Breast epithelium (tissue), 4 donors: Measurements from ENCODE around the gene LMCD1. TPM values are rescaled to one million over a fixed set of nuclear protein-coding genes. Genes with fewer than 3 reads are reported as not detected.

Experiments used
- DNase-seq, 2 donors: peaks; one replicate each; pipeline ENCODE4 v3.0.0-alpha.2; 2019; ENCODE audit warnings: low spot score in 2 of 2
- H3K27ac ChIP-seq, 2 donors: fragments of 200-600 bp; sonication (generic) in 1 of 2; one replicate each; pipeline ENCODE4 v1.5.1; 2016 to 2019; ENCODE audit warnings: mild to moderate bottlenecking in 1 of 2
- H3K27me3 ChIP-seq, 2 donors: fragments of 200-600 bp; sonication (generic) in 1 of 2; one replicate each; pipeline versions ENCODE4 v1.5.1 to v1.6.0; 2017 to 2019; ENCODE audit warnings: control low read depth in 1 of 2, mild to moderate bottlenecking in 1 of 2
- H3K36me3 ChIP-seq: fragments of 200-600 bp; one replicate; pipeline ENCODE4 v1.5.1; 2019
- H3K4me1 ChIP-seq, 2 donors: fragments of 200-600 bp; sonication (generic); one replicate each; pipeline ENCODE4 v1.5.1; 2016 to 2019; ENCODE audit warnings: control low read depth in 1 of 2
- H3K4me3 ChIP-seq, 3 donors: fragments of 200-600 bp; sonication (generic); 1 replicate in 2 of 3; 2 replicates in 1 of 3; pipeline ENCODE4 v1.5.1; 2016 to 2019; ENCODE audit warnings: mild to moderate bottlenecking in 3 of 3, moderate library complexity in 2 of 3
- H3K9me3 ChIP-seq, 2 donors: fragments of 200-600 bp; sonication (generic) in 1 of 2; one replicate each; pipeline ENCODE4 v1.5.1; 2016 to 2019; ENCODE audit warnings: control low read depth in 1 of 2
- CTCF ChIP-seq, 3 donors: fragments of 450-650 bp; IDR thresholded peaks; one replicate each; pipeline ENCODE4 v1.5.1; 2016 to 2017; ENCODE audit warnings: antibody characterized with exemption in 3 of 3, mild to moderate bottlenecking in 3 of 3, moderate library complexity in 3 of 3
- POLR2A ChIP-seq: fragments of 450-650 bp; IDR thresholded peaks from one replicate; pipeline ENCODE4 v1.6.1; 2016; ENCODE audit warnings: antibody characterized with exemption, mild to moderate bottlenecking, moderate library complexity
- POLR2AphosphoS5 ChIP-seq, 3 donors: sonication (generic); formaldehyde crosslinking; IDR thresholded peaks; one replicate each; pipeline ENCODE4 v1.6.1; 2017; ENCODE audit warnings: antibody characterized with exemption in 3 of 3
- intact Hi-C: fragments of 100-400 bp; cut with DNase I; formaldehyde crosslinking; loops from one replicate; pipeline ENCODE4 v1.15.1; 2023; ENCODE audit warnings: low total_unique reads
- total RNA-seq, 3 donors: library from RNA; depleted of rRNA; stranded (reverse); fragments of >200 nt; gene quantifications; one replicate each; pipeline ENCODE4 v1.1.0, GENCODE V29; 2016

LMCD1 gene, protein sequence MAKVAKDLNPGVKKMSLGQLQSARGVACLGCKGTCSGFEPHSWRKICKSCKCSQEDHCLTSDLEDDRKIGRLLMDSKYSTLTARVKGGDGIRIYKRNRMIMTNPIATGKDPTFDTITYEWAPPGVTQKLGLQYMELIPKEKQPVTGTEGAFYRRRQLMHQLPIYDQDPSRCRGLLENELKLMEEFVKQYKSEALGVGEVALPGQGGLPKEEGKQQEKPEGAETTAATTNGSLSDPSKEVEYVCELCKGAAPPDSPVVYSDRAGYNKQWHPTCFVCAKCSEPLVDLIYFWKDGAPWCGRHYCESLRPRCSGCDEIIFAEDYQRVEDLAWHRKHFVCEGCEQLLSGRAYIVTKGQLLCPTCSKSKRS
- total RNA-seq: 100 to 1,000 TPM in 2 of 3 donors, 10 to 100 TPM in 1; 53.0 to 228 (median 105) TPM

DNA sequence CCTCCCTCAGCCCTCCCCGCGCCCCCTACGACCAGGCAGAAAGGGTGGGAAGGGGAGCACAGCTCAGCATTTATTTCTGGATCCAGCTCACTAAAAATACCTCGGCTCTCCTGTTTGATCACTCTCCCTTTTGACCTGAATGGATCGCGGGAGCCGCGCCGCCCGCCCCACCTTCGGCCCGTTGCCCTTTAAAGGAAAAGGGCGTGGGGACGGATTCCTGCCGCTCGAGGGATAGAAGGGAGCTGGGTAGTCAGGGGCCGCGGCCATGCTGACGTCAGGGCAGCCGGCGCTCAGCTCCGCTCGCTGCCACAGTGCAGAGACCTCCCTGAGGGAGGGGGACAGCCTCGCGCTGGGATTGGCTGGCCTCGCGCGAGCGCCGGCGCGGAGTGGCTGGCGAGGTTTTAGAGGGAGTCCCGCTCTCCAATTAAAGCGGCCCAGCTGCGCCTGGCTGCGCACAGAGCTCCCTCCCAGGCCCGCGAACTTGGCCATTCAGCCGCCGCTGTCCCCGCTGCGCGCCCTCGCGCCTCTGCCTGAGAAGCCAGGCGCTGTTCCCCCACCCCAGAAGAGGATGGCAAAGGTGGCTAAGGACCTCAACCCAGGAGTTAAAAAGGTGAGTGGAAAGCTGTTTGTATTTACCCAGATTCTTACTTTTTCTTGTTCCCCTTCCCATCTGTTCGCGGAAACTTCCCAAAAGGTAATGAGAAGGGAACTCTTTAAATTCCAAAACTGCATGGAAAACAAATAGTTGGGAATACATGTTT is at the start of gene LMCD1:
Gene LMCD1, plus strand, starts transcription at position 453 of the 761 bp plus-strand sequence. Its CDS starts 116 bp downstream, at position 569.
- H3K27ac ChIP-seq: peak within 1 kb of the TSS; percentile 93 to 95
- intact Hi-C loops: no loop called here
- no peaks in the 10 kb centered on the region for H3K27me3 ChIP-seq
- no peaks in the 10 kb centered on the region for H3K36me3 ChIP-seq
- TF ChIP-seq CTCF (IDR thresholded peaks at IDR 0.05) (peak in 1 of 3 donors; percentile 14), POLR2AphosphoS5 (IDR thresholded peaks at IDR 0.05) (peak; percentile 59 to 93 (median 69)), POLR2A (peak; percentile 40)
- no peaks in the 10 kb centered on the region for H3K9me3 ChIP-seq
- H3K4me3 ChIP-seq: peak within 1 kb of the TSS; percentile 49 to 75 (median 55)
- DNase-seq: peak; percentile 89 to 92
- H3K4me1 ChIP-seq: peaks cover 4 to 13% of the 10 kb centered on the region in 2 donors

DNA sequence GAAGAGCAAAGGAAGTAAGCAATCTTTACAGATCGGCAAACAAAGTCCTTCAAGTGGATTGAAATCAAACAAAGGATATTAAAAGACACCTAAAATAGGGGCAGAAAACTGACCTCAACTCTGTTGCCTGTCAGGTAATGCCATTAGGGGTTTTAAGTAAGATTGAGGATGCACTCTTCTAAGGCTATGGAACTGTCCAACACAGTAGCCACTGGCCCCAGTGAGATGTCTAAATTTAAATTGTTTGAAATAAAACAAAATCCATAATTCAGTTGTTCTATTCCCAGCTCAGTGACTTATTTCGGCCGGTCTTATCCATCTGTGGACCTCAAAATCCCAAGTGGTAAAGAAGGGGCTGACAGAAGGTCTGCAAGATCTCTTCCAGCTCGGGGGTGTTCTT is 49.5 kb upstream of the LMCD1 start:
- H3K27me3 ChIP-seq: no peaks in the 10 kb centered on the region
- intact Hi-C loops: no loop called here
- H3K27ac ChIP-seq: no peak overlapping the region
- H3K4me1 ChIP-seq: no peaks in the 10 kb centered on the region
- no peaks in the 10 kb centered on the region for H3K36me3 ChIP-seq
- TF ChIP-seq POLR2AphosphoS5 (IDR thresholded peaks at IDR 0.05) (no peak), CTCF (IDR thresholded peaks at IDR 0.05) (no peak), POLR2A (no peak)
- no peaks in the 10 kb centered on the region for H3K9me3 ChIP-seq
- H3K4me3 ChIP-seq: no peak overlapping the region
- DNase-seq: no peak

- H3K4me3 ChIP-seq: no peak overlapping the region
- DNase-seq: no peak
- TF ChIP-seq CTCF (IDR thresholded peaks at IDR 0.05) (no peak), POLR2AphosphoS5 (IDR thresholded peaks at IDR 0.05) (no peak), POLR2A (no peak)
- H3K27ac ChIP-seq: no peak overlapping the region
- no peaks in the 10 kb centered on the region for H3K9me3 ChIP-seq
- no peaks in the 10 kb centered on the region for H3K4me1 ChIP-seq
- intact Hi-C loops: no loop called here
- no peaks in the 10 kb centered on the region for H3K36me3 ChIP-seq
- H3K27me3 ChIP-seq: no peaks in the 10 kb centered on the region
Measured at GRCh38 chr3:8453153-8453552, 48.5 kb upstream of the LMCD1 start.

DNA sequence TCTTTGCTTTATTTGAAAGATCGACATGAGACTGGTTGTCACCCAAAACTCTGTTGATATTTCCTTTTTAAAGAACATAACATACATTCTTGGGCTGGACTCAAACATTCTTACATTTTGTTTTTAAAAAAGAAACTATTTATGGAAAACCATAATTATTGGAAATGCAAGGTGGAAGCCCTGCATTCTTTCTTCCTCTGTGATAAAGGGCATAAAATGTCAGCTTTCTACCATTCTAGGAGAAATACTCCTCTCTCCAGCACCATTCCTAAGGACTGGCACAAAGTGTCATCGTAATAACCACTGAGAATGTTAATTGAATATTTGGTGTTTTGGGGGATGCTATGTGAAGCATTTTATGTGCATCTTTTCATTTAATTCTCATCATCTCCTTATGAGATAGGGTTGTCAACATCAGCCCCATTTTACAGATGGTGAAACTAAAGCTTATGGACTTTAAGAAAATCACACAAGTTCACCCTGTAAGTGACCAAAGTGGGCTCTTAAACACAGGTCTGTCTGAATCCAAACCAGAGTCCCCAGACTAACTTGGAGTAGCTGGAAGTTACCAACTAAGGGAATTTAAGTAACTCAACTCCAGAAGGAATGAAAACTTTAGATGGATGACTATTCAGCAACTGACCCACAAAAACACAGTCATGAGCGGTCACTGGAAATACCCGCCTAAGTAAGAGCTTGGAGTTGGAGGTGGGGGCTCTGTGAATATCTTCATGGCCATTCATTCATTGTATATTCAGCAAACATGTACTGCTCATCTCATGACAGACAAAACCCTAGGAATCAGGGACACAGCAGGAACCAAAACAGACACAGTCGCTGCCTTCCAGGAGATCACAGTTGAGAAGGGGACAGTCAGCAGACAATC is 45.9 kb upstream of the LMCD1 start:
- H3K4me1 ChIP-seq: no peaks in the 10 kb centered on the region
- no peak overlapping the region for H3K4me3 ChIP-seq
- no peaks in the 10 kb centered on the region for H3K9me3 ChIP-seq
- no peak for DNase-seq
- TF ChIP-seq POLR2A (no peak), CTCF (IDR thresholded peaks at IDR 0.05) (no peak), POLR2AphosphoS5 (IDR thresholded peaks at IDR 0.05) (no peak)
- H3K27me3 ChIP-seq: no peaks in the 10 kb centered on the region
- no peaks in the 10 kb centered on the region for H3K36me3 ChIP-seq
- intact Hi-C loops: no loop called here
- peak overlapping the region; percentile 43 to 64 for H3K27ac ChIP-seq
